Peyer's patch (tissue), 4 donors: Measurements from ENCODE around the gene FBXL19. TPM values are rescaled to one million over a fixed set of nuclear protein-coding genes. Genes with fewer than 3 reads are reported as not detected.

ENCODE experiments used
- DNase-seq, 3 donors: peaks; one replicate each; pipeline ENCODE4 v3.0.0-alpha.2; 2017 to 2019
- H3K27ac ChIP-seq, 4 donors: fragments of 200-600 bp; sonication (generic); one replicate each; pipeline ENCODE4 v1.5.1; 2016 to 2019
- H3K27me3 ChIP-seq, 2 donors: fragments of 200-600 bp; sonication (generic); one replicate each; pipeline ENCODE4 v1.5.1; 2019
- H3K36me3 ChIP-seq, 3 donors: fragments of 200-600 bp; sonication (generic); one replicate each; pipeline ENCODE4 v1.5.1; 2016 to 2019
- H3K4me1 ChIP-seq, 4 donors: fragments of 200-600 bp; sonication (generic); one replicate each; pipeline ENCODE4 v1.5.1; 2016 to 2019
- H3K4me3 ChIP-seq, 4 donors: fragments of 200-600 bp; sonication (generic); 1 replicate in 3 of 4; 2 replicates in 1 of 4; pipeline ENCODE4 v1.5.1; 2016 to 2019; ENCODE audit warnings: mild to moderate bottlenecking in 1 of 4
- H3K9me3 ChIP-seq, 4 donors: fragments of 200-600 bp; sonication (generic); one replicate each; pipeline ENCODE4 v1.5.1; 2016 to 2019; ENCODE audit warnings: mild to moderate bottlenecking in 1 of 4
- POLR2A ChIP-seq, 2 donors: fragments of 450-650 bp; IDR thresholded peaks; one replicate each; pipeline ENCODE4 v1.5.1; 2017; ENCODE audit warnings: antibody characterized with exemption in 2 of 2, mild to moderate bottlenecking in 2 of 2, moderate library complexity in 2 of 2
- total RNA-seq, 4 donors: library from RNA; depleted of rRNA; stranded (reverse); fragments of >200 nt; gene quantifications; one replicate each; pipeline ENCODE4 v1.1.0, GENCODE V29; 2016
- TF ChIP-seq, protein P1 (sequence below), 6 experiments: fragments of 450-650 bp in 4 of 6; fragments of 200-600 bp in 2 of 6; sonication (generic) in 1 of 6; IDR thresholded peaks; one replicate each; pipeline ENCODE4 v1.5.1; 2017 to 2019; ENCODE audit warnings: antibody characterized with exemption in 6 of 6, mild to moderate bottlenecking in 3 of 6, moderate library complexity in 1 of 6

Gene FBXL19
- total RNA-seq, 4 donors from 2014 or later, result 25.0 to 51.2 (median 47.9) TPM

DNA sequence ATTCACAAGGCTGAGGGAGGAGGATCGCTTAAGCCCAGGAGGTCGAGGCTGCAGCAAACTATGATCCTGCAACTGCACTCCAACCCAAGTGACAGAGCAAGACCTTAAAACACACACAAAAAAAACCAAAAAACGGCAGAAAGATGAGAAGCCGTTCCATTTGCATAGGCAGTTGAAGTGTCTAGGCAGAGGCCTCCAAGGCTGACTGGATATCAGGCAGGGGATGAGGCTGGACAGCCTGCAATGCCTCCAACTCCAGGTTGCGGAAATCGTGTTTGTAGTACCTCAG lies 2.0 kb upstream of the FBXL19 start:
- peaks cover 0 to 26% (median 5%) of the 10 kb centered on the region in 4 donors for H3K4me1 ChIP-seq
- H3K4me3 ChIP-seq, result peak overlapping the region; percentile 42 to 91 (median 61)
- no peak for DNase-seq
- no peaks in the 10 kb centered on the region for H3K27me3 ChIP-seq
- no peak for TF ChIP-seq POLR2A (IDR thresholded peaks at IDR 0.05)
- TF ChIP-seq, protein P1, sequence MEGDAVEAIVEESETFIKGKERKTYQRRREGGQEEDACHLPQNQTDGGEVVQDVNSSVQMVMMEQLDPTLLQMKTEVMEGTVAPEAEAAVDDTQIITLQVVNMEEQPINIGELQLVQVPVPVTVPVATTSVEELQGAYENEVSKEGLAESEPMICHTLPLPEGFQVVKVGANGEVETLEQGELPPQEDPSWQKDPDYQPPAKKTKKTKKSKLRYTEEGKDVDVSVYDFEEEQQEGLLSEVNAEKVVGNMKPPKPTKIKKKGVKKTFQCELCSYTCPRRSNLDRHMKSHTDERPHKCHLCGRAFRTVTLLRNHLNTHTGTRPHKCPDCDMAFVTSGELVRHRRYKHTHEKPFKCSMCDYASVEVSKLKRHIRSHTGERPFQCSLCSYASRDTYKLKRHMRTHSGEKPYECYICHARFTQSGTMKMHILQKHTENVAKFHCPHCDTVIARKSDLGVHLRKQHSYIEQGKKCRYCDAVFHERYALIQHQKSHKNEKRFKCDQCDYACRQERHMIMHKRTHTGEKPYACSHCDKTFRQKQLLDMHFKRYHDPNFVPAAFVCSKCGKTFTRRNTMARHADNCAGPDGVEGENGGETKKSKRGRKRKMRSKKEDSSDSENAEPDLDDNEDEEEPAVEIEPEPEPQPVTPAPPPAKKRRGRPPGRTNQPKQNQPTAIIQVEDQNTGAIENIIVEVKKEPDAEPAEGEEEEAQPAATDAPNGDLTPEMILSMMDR (IDR thresholded peaks at IDR 0.05), result no peak
- H3K36me3 ChIP-seq, result no peaks in the 10 kb centered on the region
- H3K9me3 ChIP-seq, result no peaks in the 10 kb centered on the region
- peak overlapping the region; percentile 84 to 95 (median 92) for H3K27ac ChIP-seq

DNA sequence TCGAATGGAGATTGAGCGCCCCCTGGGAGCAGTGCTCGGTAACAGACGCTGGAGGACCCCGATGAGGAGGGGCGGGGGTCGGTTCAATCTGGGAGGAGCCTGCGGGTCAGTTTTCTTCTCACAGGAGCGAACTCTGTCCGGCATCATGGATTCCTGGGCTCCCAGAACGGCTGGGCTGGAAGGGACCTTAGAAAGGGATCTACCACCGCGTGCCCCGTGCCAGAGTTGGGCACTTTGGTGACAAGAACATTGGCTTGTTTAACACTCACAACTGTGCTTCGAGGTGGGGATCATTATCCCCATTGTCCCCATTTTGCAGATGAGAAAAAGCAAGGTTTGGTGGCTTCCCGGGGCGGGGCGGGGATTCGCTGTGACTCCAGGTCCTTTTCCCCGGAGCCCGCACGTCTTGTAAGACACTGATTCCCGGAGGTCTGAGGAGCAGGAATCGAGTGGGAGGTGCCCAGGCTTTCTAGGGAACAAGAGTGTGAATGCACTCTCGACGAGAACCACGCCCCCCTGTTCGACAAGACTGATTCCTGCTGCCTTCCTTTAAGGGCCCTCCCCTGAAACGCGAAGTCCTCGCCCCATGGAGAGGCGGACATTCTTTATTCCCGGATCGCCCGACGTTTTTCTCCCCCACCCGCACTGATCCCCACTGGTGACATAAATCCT lies 1.5 kb upstream of the FBXL19 start:
- Histone ChIP-seq H3K9me3 (no peaks in the 10 kb centered on the region), H3K27me3 (no peaks in the 10 kb centered on the region), H3K4me1 (peaks cover 0 to 26% (median 5%) of the 10 kb centered on the region in 4 donors), H3K27ac (peak overlapping the region; percentile 84 to 95 (median 92)), H3K36me3 (no peaks in the 10 kb centered on the region), H3K4me3 (peak overlapping the region; percentile 42 to 91 (median 61))
- DNase-seq, result peak; percentile 90 to 95 (median 91)
- peak; percentile 14 to 19 for TF ChIP-seq POLR2A (IDR thresholded peaks at IDR 0.05)
- TF ChIP-seq, protein P1 (IDR thresholded peaks at IDR 0.05), result peak; percentile 92 to 96 (median 94)

DNA sequence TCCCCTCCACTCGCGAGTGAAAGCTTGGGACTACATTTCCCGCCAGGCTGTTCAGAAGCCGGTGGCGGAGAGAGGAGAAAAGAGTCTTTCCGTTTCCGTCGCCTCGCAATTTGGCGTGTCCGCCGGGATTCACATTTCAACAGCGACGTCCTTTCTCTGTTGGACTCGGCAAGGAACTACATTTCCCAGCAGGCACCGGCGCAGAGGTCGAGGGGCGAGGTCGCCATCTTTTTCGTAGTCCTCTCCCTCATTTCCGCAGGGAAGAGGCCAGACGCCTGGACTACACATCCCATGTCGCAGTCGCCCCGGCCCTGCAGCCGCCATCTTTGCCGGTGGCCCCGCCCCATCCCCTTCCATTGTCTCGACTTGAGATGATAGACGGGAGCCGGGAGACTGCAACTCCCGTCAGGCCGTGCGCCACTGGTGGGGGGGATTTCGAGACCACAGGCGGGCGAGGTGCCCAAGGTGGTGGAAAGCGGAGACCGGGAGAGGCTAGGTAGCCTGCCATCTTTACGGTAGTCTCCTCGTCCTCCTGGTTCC lies 882 bp upstream of the FBXL19 start:
- H3K27ac ChIP-seq, result peak overlapping the region; percentile 84 to 95 (median 92)

DNA sequence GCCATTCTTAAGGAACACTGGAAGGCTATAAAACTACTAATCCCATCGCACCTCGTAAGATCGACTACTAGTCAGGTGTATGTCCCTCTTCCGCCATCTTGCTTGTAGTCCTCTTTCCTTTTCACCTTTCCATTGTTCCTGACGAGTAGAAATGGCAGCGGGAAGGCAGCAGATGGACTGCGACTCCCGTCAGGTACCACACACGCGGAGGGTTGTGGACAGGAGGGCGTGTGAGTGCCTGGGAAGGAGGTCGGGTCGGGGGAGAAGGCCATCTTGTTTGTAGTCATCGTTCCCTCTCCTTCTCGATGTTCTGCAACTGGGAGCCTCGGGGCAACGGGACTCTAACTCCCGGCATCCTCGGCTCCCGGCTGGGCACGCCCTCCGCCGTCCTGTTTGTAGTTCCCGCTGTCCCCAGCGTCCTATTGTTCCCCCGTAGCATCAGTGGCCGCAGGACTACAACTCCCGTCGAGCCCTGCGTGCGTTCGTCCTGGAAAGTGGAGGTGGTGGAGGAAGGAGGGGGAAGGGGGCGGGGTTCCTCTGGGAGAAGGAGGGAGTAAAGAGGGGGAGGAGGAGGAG lies 324 bp upstream of the FBXL19 start:
- peak in 1 of 2 donors; percentile 49 for TF ChIP-seq POLR2A (IDR thresholded peaks at IDR 0.05)
- TF ChIP-seq, protein P1 (IDR thresholded peaks at IDR 0.05), result no peak
- Histone ChIP-seq H3K27me3 (no peaks in the 10 kb centered on the region), H3K4me3 (peak overlapping the region; percentile 53 to 93 (median 79)), H3K27ac (peak overlapping the region; percentile 84 to 95 (median 92)), H3K36me3 (no peaks in the 10 kb centered on the region), H3K4me1 (peaks cover 0 to 31% (median 5%) of the 10 kb centered on the region in 4 donors), H3K9me3 (no peaks in the 10 kb centered on the region)
- DNase-seq, result peak; percentile 99 to 100 (median 99)

More for the DNA sequence above, 882 bp upstream of the FBXL19 start:
- Histone ChIP-seq H3K36me3 (no peaks in the 10 kb centered on the region), H3K27me3 (no peaks in the 10 kb centered on the region), H3K4me1 (peaks cover 0 to 27% (median 5%) of the 10 kb centered on the region in 4 donors), H3K4me3 (peak overlapping the region; percentile 53 to 93 (median 79)), H3K9me3 (no peaks in the 10 kb centered on the region)
- TF ChIP-seq, protein P1 (IDR thresholded peaks at IDR 0.05), result no peak
- peak in 1 of 2 donors; percentile 42 for TF ChIP-seq POLR2A (IDR thresholded peaks at IDR 0.05)
- DNase-seq, result peak; percentile 99 to 100 (median 99)

DNA sequence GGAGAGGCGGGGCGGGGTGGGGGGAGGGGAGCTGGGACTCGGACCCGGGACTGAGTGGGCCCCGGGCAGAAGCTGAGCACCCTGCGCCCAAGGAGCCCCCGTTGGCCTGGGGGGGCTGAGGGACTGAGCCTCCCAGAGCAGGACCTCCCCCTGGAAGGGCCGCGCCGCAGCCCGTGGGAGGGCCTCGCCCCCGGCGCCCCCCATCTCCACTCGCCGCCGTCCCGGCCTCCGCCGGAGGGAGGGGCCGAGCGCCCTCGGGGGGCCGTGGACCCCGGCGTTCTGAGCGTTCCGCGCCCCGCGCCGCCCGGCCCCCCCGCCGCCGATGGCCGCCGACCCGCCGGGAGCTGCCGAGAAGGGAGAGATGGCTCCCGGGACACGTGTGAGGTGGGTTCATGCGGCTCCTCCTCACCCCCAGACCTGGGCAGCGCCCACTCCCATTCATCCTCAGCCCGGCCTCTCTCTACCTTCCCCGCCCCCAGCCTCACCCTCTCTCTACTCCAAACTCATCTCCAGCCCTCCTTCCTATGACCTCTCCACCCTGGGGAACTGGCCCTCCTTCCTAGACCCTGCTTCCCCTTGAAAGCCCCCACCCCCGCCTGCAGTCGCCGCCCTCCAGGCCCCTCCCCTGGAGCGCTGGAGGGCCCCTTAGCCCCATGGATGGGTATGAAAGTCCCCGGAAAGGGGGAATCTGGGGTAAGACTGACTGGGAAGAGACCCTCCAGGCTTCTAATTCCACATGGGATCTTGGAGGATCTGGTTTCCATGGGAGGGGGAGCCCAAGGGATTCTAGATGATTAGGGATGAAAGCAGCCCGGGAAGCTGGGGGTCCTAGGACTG lies 922 bp downstream of the FBXL19 start:
- Histone ChIP-seq H3K27ac (peak overlapping the region; percentile 63 to 95 (median 92)), H3K9me3 (no peaks in the 10 kb centered on the region), H3K4me3 (peak overlapping the region; percentile 53 to 93 (median 79)), H3K27me3 (no peaks in the 10 kb centered on the region), H3K36me3 (no peaks in the 10 kb centered on the region), H3K4me1 (peaks cover 0 to 31% (median 5%) of the 10 kb centered on the region in 4 donors)
- no peak for DNase-seq
- TF ChIP-seq, protein P1 (IDR thresholded peaks at IDR 0.05), result no peak
- no peak for TF ChIP-seq POLR2A (IDR thresholded peaks at IDR 0.05)
